GM10266 (cell line): ENCODE data around the gene SRPK3.

Source experiments
- DNase-seq: peaks from one replicate; pipeline ENCODE4 v3.0.0; 2012; ENCODE audit errors: extremely low spot score
- TF ChIP-seq, protein P1 (sequence below): IDR thresholded peaks from 2 replicates; pipeline ENCODE4 v1.5.1; 2012; ENCODE audit warnings: mild to moderate bottlenecking, low read depth; ENCODE audit not compliant: control insufficient read depth, insufficient read depth; ENCODE audit errors: missing control alignments

The SRPK3 gene

DNA sequence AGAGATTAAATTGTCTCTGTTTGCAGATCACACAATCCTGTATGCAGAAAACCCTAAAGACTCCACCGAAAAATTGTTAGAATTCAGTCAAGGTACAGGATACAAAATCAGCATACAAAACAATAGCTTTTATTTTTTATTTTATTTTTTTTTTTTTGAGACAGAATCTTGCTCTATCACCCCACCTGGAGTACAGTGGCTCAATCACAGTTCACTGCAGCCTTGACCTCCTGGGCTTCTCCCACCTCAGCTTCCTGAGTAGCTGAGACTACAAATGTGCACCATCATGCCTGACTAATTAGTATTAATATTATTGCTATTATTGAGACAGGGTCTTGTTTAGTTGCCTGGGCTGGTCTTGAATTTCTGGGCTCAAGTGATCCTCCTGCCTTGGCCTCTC lies 25.7 kb upstream of the SRPK3 start:
- TF ChIP-seq, protein P1, sequence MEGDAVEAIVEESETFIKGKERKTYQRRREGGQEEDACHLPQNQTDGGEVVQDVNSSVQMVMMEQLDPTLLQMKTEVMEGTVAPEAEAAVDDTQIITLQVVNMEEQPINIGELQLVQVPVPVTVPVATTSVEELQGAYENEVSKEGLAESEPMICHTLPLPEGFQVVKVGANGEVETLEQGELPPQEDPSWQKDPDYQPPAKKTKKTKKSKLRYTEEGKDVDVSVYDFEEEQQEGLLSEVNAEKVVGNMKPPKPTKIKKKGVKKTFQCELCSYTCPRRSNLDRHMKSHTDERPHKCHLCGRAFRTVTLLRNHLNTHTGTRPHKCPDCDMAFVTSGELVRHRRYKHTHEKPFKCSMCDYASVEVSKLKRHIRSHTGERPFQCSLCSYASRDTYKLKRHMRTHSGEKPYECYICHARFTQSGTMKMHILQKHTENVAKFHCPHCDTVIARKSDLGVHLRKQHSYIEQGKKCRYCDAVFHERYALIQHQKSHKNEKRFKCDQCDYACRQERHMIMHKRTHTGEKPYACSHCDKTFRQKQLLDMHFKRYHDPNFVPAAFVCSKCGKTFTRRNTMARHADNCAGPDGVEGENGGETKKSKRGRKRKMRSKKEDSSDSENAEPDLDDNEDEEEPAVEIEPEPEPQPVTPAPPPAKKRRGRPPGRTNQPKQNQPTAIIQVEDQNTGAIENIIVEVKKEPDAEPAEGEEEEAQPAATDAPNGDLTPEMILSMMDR = no peak
- DNase-seq = no peak

DNA sequence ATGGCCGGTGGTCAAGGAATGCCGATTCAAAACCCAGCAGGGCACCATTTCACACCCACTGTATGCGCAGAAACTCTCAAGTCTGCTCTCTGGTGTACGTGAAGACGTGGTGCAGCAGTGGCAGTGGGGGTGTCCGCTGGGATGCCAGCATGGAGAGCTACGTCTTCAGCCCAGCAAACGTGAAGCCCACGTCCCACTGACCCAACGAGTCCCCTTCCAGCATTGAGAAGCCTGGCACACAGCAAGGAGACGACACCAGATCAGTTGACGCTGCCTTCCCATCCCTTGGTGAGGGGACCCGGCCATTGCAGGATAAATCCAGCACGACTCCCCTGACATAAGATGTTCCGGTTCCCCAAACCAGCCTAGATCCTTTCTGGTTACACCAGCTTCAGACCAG lies 19.0 kb upstream of the SRPK3 start:
- TF ChIP-seq, protein P1 = no peak
- DNase-seq = no peak

DNA sequence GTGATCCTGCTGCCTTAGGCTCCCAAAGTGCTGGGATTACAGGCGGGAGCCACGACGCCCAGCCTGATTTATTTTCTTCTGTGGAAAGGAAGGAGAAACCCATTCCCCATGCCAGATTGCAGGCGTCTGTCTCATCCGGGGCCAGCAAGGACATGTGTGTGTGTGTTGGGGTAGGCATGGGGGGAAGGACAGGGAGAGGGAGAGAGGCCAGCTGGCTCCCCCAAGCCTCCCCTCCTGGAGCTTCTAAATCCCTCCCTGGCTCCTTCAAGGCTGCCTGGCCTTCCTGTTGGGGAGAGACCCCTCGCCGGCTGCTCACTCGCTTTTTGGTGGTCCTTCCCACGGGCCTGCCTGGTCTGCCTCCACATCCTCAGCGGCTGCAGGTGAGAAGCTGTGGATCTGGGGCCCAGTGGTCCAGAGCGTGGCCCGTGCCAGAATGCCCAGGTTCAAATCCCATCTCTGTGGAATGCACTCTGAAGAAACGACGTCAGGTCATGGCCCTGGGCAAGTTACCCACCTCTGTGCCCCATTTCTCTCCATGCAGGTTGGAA lies 18.1 kb upstream of the SRPK3 start:
- TF ChIP-seq, protein P1 = no peak
- no peak for DNase-seq

- DNase-seq = no peak
- TF ChIP-seq, protein P1 = peak; percentile 4
Observed at GRCh38 chrX:153763298-153763932, 17.4 kb upstream of the SRPK3 start.

GRCh38 chrX:153763989-153764755 lies 16.7 kb upstream of the SRPK3 start, which contains the start of gene PLXNB3:
PLXNB3 (plus strand) TSS chrX:153764249; CDS start chrX:153765536, 1,287 bp downstream.
- TF ChIP-seq, protein P1 = peak; percentile 80
- DNase-seq = peak; percentile 72

- TF ChIP-seq, protein P1 = no peak
- no peak for DNase-seq
Observed at GRCh38 chrX:153764786-153765137, 16.1 kb upstream of the SRPK3 start.
